ENCODE measurements around the gene MYDGF.

DNA sequence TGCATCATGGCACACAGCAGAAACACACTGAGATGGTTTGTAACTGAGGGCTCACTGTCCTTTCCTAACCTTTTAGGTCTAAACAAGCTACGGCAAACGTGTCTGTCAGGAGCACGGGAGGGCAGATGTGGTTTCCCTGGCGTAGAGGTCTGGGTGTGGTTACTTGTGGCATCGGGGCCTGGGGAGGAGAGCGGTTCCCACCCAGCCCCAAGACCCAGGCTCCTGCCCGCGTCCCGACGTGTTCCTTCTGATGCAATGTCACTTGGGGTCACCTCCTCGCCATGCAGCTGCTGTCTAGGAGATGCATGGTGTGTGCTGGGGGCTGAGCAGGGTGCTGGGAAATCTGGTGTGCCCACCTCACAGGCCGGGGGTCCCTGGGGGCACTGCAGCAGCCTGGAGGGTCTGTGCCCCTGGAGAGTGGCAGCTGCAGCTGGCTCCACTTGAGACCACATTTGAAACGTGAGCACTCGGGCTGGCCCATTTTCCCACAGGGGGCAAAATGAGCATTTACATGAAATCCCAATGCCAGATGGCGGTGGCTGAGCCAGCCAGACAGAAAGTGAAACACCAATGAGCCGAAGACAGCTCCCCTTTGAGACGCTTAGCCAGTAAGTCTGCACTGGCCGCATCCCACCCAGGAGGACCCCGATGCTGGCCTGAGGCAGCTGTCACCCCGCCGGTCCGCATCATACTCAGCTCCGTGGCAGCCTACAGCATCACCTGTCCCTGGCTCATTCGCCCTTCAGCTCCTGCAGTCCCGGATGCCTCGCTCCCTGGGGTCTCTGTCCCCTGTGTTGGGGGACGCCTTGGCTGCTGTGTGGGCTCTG lies 22.3 kb upstream of the MYDGF start:
- TF ChIP-seq EP300 (IDR thresholded peaks at IDR 0.05) (no peak), POLR2A (IDR thresholded peaks at IDR 0.05) (no peak)
- TF ChIP-seq, protein P1, sequence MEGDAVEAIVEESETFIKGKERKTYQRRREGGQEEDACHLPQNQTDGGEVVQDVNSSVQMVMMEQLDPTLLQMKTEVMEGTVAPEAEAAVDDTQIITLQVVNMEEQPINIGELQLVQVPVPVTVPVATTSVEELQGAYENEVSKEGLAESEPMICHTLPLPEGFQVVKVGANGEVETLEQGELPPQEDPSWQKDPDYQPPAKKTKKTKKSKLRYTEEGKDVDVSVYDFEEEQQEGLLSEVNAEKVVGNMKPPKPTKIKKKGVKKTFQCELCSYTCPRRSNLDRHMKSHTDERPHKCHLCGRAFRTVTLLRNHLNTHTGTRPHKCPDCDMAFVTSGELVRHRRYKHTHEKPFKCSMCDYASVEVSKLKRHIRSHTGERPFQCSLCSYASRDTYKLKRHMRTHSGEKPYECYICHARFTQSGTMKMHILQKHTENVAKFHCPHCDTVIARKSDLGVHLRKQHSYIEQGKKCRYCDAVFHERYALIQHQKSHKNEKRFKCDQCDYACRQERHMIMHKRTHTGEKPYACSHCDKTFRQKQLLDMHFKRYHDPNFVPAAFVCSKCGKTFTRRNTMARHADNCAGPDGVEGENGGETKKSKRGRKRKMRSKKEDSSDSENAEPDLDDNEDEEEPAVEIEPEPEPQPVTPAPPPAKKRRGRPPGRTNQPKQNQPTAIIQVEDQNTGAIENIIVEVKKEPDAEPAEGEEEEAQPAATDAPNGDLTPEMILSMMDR (IDR thresholded peaks at IDR 0.05), result no peak
